Mammary epithelial cell (primary cell): ENCODE measurements around the gene BLOC1S4.

ENCODE experiments used
- EZH2 ChIP-seq: IDR thresholded peaks from 2 replicates; pipeline ENCODE4 v1.6.1; 2012; ENCODE audit warnings: low read length, inconsistent platforms, borderline replicate concordance
- TF ChIP-seq, protein P1 (sequence below), 2 donors: IDR thresholded peaks in 1 of 2; conservative IDR thresholded peaks in 1 of 2; 2 replicates each; pipeline ENCODE4 v1.5.1; 2011 to 2012; ENCODE audit warnings: inconsistent platforms in 2 of 2, low read length in 2 of 2, mild to moderate bottlenecking in 2 of 2, control low read depth in 1 of 2, low read depth in 1 of 2; ENCODE audit not compliant: insufficient read depth in 1 of 2; ENCODE audit errors: extremely low read depth in 1 of 2

DNA sequence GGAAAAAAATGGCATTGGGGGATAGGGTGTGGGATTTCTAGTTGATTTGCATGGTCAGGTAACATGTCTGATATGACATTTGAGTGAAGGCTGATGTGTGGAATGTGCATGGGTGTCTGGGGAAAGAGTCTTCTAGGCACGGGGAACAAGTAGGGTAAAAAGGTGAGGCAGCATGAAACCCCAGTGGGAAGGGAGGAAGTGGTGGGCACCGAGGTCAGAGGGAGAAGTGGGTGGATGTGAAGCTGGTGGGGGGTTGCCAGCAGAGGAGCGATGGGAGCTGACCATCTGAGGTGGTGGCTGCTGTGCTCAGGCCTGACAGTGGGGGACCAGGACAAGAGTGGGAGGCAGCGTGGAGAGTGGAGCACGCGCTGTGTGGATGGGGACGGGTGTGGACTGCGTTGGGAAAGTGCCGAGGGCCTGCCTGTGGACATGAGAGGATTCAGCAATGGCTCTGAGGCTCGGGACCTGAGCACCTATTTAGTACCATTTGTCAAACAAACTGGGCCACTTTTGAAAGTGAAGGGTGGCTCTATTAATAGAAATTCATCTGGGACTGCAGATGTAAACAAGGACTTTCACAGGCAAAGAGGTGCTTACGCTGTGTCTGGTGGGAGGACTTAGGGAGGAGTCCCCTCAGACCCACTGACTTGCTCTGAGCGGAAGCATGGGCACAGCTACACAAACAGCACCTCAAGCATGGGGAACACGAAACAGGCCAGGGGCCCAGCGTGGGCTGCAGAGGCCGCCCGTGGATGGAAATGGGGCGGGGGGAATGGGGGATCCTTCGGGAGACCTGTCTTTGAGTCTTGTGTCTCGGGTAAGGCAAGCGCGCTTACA, 39.0 kb upstream of the BLOC1S4 start:
- TF ChIP-seq, protein P1, sequence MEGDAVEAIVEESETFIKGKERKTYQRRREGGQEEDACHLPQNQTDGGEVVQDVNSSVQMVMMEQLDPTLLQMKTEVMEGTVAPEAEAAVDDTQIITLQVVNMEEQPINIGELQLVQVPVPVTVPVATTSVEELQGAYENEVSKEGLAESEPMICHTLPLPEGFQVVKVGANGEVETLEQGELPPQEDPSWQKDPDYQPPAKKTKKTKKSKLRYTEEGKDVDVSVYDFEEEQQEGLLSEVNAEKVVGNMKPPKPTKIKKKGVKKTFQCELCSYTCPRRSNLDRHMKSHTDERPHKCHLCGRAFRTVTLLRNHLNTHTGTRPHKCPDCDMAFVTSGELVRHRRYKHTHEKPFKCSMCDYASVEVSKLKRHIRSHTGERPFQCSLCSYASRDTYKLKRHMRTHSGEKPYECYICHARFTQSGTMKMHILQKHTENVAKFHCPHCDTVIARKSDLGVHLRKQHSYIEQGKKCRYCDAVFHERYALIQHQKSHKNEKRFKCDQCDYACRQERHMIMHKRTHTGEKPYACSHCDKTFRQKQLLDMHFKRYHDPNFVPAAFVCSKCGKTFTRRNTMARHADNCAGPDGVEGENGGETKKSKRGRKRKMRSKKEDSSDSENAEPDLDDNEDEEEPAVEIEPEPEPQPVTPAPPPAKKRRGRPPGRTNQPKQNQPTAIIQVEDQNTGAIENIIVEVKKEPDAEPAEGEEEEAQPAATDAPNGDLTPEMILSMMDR (conservative IDR thresholded peaks at IDR 0.05 in 1 of 2, IDR thresholded peaks at IDR 0.05 in 1 of 2; ENCODE audit: extremely low read depth in 1 of 2, insufficient read depth in 1 of 2, low read depth in 1 of 2, low read length in 2 of 2): no peak
- no peak for TF ChIP-seq EZH2
